Left lung (tissue), 10 donors: Measurements from ENCODE around the gene FZD10. TPM values are rescaled to one million over a fixed set of nuclear protein-coding genes. Genes with fewer than 3 reads are reported as not detected.

Experiments used
- ATAC-seq: fragments of 200-7000 bp; cut with Tn5 transposase; one replicate; pipeline ENCODE4 v1.9.1; 2020; ENCODE audit warnings: moderate library complexity
- DNase-seq, 4 donors: peaks; one replicate each; pipeline ENCODE4 v3.0.0-alpha.2; 2013 to 2020
- H3K27ac ChIP-seq, 2 donors: fragments of 200-600 bp; sonication (generic) in 1 of 2; one replicate each; pipeline versions ENCODE4 v1.5.0 to v1.8.0; 2020 to 2021
- H3K27me3 ChIP-seq, 2 donors: fragments of 200-600 bp; sonication (generic) in 1 of 2; one replicate each; pipeline versions ENCODE4 v1.5.0 to v1.8.0; 2020 to 2021
- H3K36me3 ChIP-seq, 2 donors: fragments of 200-600 bp; sonication (generic) in 1 of 2; one replicate each; pipeline versions ENCODE4 v1.5.0 to v1.8.0; 2020 to 2021
- H3K4me1 ChIP-seq, 2 donors: fragments of 200-600 bp; one replicate each; pipeline ENCODE4 v1.8.0; 2021
- H3K4me3 ChIP-seq, 2 donors: fragments of 200-600 bp; sonication (generic) in 1 of 2; one replicate each; pipeline versions ENCODE4 v1.5.0 to v1.8.0; 2020 to 2021; ENCODE audit warnings: mild to moderate bottlenecking in 1 of 2
- H3K9me3 ChIP-seq, 2 donors: fragments of 200-600 bp; sonication (generic) in 1 of 2; one replicate each; pipeline versions ENCODE4 v1.5.0 to v1.8.0; 2020 to 2021
- CTCF ChIP-seq, 2 donors: fragments of 200-600 bp; sonication (generic) in 1 of 2; IDR thresholded peaks; one replicate each; pipeline versions ENCODE4 v1.5.0 to v1.8.0; 2021; ENCODE audit warnings: antibody characterized with exemption in 2 of 2
- intact Hi-C, 2 donors: fragments of 100-400 bp; cut with DNase I; formaldehyde crosslinking; loops; one replicate each; pipeline versions ENCODE4 v1.11.2 to v1.14.2; 2022
- polyA plus RNA-seq, 6 donors: library from polyadenylated mRNA; unstranded; fragments of 120-200 nt; gene quantifications; one replicate each; pipeline ENCODE4 v1.2.1, GENCODE V29; 2013; ENCODE audit not compliant: insufficient read length in 6 of 6
- total RNA-seq, 2 donors: library from RNA; stranded (reverse); fragmentation: NEBNext Ultra II Directional; extraction: Animal tissue kit (Norgen Biotek cat#: 25700); gene quantifications; one replicate each; pipeline ENCODE4 v1.2.1, GENCODE V29; 2021
- donor health status: DM: no; HTN: yes; CAD: no.
- donor health status: DM: no; HTN: no; CAD: no.

FZD10 gene
- total and polyA plus RNA-seq, 8 donors = 0.58 to 1.2 (median 0.89) TPM

DNA sequence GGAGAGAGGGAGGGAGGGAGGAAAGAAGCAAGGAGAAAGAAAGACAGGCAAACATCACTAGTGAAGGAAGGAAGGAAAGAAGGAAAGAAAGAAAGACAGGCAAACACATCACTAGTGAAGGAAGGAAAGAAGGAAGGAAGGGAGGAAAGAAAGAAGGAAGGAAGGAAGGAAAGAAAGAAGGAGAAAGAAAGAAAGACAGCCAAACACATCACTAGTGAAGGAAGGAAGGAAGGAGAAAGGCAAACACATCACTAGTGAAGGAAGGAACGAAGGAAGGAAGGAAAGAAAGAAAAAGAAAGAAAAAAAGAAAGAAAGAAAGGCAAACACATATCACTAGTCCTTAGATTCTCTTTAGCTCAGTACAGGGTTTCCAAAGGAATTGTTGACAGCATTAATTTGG, 5.3 kb downstream of the FZD10 start:
- peaks cover 0 to 5% of the 10 kb centered on the region in 2 donors for H3K4me1 ChIP-seq
- H3K27me3 ChIP-seq = peaks cover 25 to 87% of the 10 kb centered on the region in 2 donors
- ATAC-seq (no peak), DNase-seq (no peak)
- H3K4me3 ChIP-seq = no peak overlapping the region
- intact Hi-C loops = no loop called here
- no peaks in the 10 kb centered on the region for H3K36me3 ChIP-seq
- no peaks in the 10 kb centered on the region for H3K9me3 ChIP-seq
- no peak overlapping the region for H3K27ac ChIP-seq
- no peak for TF ChIP-seq CTCF (IDR thresholded peaks at IDR 0.05)

GRCh38 chr12:130169256-130169655, 7.0 kb downstream of the FZD10 start:
- TF ChIP-seq CTCF (IDR thresholded peaks at IDR 0.05) = no peak
- intact Hi-C loops = no loop called here

DNA sequence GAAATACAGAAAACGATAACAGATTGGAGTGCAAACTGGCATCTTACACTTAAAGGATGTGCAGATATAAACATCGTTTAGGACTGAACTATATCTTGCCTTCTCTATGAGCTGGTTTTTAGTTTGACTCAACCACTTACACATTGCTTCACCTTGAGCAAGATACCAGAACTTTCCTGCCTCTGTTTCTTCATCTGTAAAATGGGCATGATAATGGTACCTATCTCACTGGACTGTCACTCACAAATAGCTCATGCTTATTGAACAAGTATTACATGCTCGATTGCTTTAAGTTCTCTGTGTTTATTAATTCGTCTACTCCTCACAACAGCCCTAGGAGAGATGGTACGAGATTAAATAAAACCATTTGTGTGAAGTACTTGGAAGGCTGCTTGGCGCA, 7.7 kb downstream of the FZD10 start:
- H3K27me3 ChIP-seq = peaks cover 4 to 71% of the 10 kb centered on the region in 2 donors

More at GRCh38 chr12:130169256-130169655, 7.0 kb downstream of the FZD10 start:
- no peak overlapping the region for H3K27ac ChIP-seq
- no peaks in the 10 kb centered on the region for H3K4me1 ChIP-seq
- ATAC-seq = no peak
- no peak overlapping the region for H3K4me3 ChIP-seq
- DNase-seq = no peak
- H3K36me3 ChIP-seq = no peaks in the 10 kb centered on the region
- H3K9me3 ChIP-seq = no peaks in the 10 kb centered on the region
- peaks cover 8 to 77% of the 10 kb centered on the region in 2 donors for H3K27me3 ChIP-seq

DNA sequence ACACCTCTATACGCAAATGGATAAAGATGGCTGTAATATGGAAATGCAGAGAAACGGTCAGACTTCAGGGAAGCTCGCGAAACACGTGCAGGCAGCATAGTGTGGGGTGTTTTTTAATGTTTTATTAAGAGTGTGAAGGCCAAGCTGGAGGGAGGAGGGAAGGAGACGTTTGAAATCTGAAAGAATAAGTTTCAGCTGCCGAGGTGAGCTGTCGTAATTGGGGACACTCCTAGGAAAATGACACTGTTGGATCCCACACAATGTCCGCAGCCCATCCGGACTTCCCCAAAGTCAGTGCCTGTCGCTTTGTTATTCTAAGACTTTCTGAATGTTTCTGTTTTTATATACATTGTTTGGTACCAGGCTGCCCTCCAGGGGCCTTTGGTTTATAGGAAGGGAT, 8.3 kb downstream of the FZD10 start:
- H3K4me3 ChIP-seq = no peak overlapping the region
- TF ChIP-seq CTCF (IDR thresholded peaks at IDR 0.05) = no peak
- ATAC-seq = no peak

More for the DNA sequence above, 7.7 kb downstream of the FZD10 start:
- Histone ChIP-seq H3K36me3 (no peaks in the 10 kb centered on the region), H3K4me1 (no peaks in the 10 kb centered on the region), H3K4me3 (no peak overlapping the region), H3K27ac (no peak overlapping the region), H3K9me3 (no peaks in the 10 kb centered on the region)
- intact Hi-C loops = no loop called here
- no peak for TF ChIP-seq CTCF (IDR thresholded peaks at IDR 0.05)
- DNase-seq = no peak
- no peak for ATAC-seq

DNA sequence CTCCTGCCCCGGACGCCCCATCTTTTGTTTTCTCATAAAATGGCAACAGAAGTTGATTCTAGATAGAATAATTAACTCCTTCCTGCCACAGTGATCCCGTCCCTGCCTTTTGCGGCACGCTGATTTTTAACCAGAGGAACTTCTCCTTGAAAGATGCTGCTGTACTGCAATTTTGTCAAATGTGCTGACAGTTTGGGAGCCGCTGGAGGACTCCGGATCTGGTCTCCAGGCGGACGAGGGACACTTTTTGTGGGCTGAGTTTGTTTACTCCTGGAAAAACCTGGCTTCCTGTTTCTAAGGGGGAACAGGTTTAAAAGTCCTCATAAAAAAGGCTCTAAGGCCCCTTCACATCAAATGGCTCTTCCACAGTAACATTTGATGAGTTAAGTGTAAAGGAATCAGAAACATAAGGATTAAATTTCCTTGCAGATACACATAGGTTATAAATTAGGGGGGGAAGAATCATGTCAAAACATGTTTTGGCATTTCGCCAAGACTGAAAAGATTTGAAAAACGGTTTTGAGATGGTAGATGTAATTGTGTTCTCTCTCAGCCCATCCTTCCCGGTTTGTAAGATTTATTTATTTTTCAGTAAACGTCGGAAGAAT, 15.5 kb downstream of the FZD10 start:
- no peaks in the 10 kb centered on the region for H3K36me3 ChIP-seq
- ATAC-seq (no peak), DNase-seq (no peak)
- H3K4me1 ChIP-seq = no peaks in the 10 kb centered on the region
- no peak overlapping the region for H3K27ac ChIP-seq
- no peak for TF ChIP-seq CTCF (IDR thresholded peaks at IDR 0.05)
- peaks cover 0 to 15% of the 10 kb centered on the region in 2 donors for H3K9me3 ChIP-seq
- H3K27me3 ChIP-seq = peaks cover 0 to 52% of the 10 kb centered on the region in 2 donors
- no peak overlapping the region for H3K4me3 ChIP-seq
- intact Hi-C loops = no loop called here

More for the DNA sequence above, 8.3 kb downstream of the FZD10 start:
- no peak overlapping the region for H3K27ac ChIP-seq
- intact Hi-C loops = no loop called here
- DNase-seq = no peak
- H3K27me3 ChIP-seq = peaks cover 0 to 67% of the 10 kb centered on the region in 2 donors
- H3K36me3 ChIP-seq = no peaks in the 10 kb centered on the region
- no peaks in the 10 kb centered on the region for H3K4me1 ChIP-seq
- H3K9me3 ChIP-seq = no peaks in the 10 kb centered on the region
